K562 (cell line): ENCODE results near the gene NXF1. TPM values are rescaled to one million over a fixed set of nuclear protein-coding genes. Genes with fewer than 3 reads are reported as not detected.

Source experiments
- ATF6 ChIP-seq: sonication (generic); formaldehyde crosslinking; IDR thresholded peaks from 2 replicates; pipeline ENCODE4 v1.4.0; 2020; ENCODE audit warnings: mild to moderate bottlenecking, missing genetic modification reagents
- CAMTA2 ChIP-seq: fragments of 250-450 bp; sonication (Bioruptor Pico); conservative IDR thresholded peaks from 2 replicates; pipeline ENCODE4 v1.5.1; 2022
- CBX3 ChIP-seq, 2 experiments: IDR thresholded peaks; 1 replicate in 1 of 2; 2 replicates in 1 of 2; pipeline ENCODE4 v1.6.1; 2012; ENCODE audit warnings: inconsistent platforms in 2 of 2, low read length in 2 of 2, borderline replicate concordance in 1 of 2, control low read depth in 1 of 2
- EGR1 ChIP-seq: fragments of 450-650 bp; conservative IDR thresholded peaks from 2 replicates; pipeline ENCODE4 v1.6.1; 2017; ENCODE audit warnings: mild to moderate bottlenecking
- FOXK1 ChIP-seq: sonication (generic); formaldehyde crosslinking; IDR thresholded peaks from 2 replicates; pipeline ENCODE4 v1.8.0; 2022; ENCODE audit warnings: missing genetic modification reagents, mild to moderate bottlenecking, borderline replicate concordance
- FOXK2 ChIP-seq, 2 experiments: fragments of 450-650 bp; IDR thresholded peaks in 1 of 2; conservative IDR thresholded peaks in 1 of 2; 2 replicates each; pipeline ENCODE4 v1.6.1; 2016; ENCODE audit warnings: low read depth in 2 of 2, mild to moderate bottlenecking in 1 of 2
- GABPB1 ChIP-seq: sonication (generic); formaldehyde crosslinking; IDR thresholded peaks from 2 replicates; pipeline ENCODE4 v1.8.0; 2022; ENCODE audit warnings: mild to moderate bottlenecking, missing genetic modification reagents
- HMG20A ChIP-seq: fragments of 450-650 bp; formaldehyde crosslinking; conservative IDR thresholded peaks from 2 replicates; pipeline ENCODE4 v1.4.0; 2020; ENCODE audit warnings: mild to moderate bottlenecking, mixed read lengths
- IFI16 ChIP-seq: fragments of 250-450 bp; sonication (Bioruptor Pico); IDR thresholded peaks from 2 replicates; pipeline ENCODE4 v2.1.2; 2022; ENCODE audit warnings: mild to moderate bottlenecking, inconsistent platforms
- KDM5B ChIP-seq: fragments of 200-600 bp; sonication (generic); IDR thresholded peaks from 2 replicates; pipeline ENCODE4 v1.6.1; 2012; ENCODE audit warnings: low read depth, mild to moderate bottlenecking, moderate library complexity, low read length, control low read depth, inconsistent platforms; ENCODE audit not compliant: insufficient replicate concordance
- KLF1 ChIP-seq: fragments of 450-650 bp; IDR thresholded peaks from 2 replicates; pipeline ENCODE4 v1.6.1; 2016; ENCODE audit warnings: missing genetic modification characterization, missing compliant biosample characterization
- NEUROD1 ChIP-seq: fragments of 150-350 bp; IDR thresholded peaks from 2 replicates; pipeline ENCODE4 v1.6.1; 2014; ENCODE audit warnings: borderline replicate concordance, low read length, low read depth; ENCODE audit not compliant: partially characterized antibody
- NFATC3 ChIP-seq: fragments of 450-650 bp; IDR thresholded peaks from 2 replicates; pipeline ENCODE4 v1.6.1; 2017; ENCODE audit warnings: mild to moderate bottlenecking
- NR1H2 ChIP-seq: sonication (generic); formaldehyde crosslinking; IDR thresholded peaks from 2 replicates; pipeline ENCODE4 v1.4.0; 2020; ENCODE audit warnings: mild to moderate bottlenecking, missing genetic modification reagents
- PYGO2 ChIP-seq: fragments of 450-650 bp; IDR thresholded peaks from 2 replicates; pipeline ENCODE4 v1.6.1; 2016; ENCODE audit warnings: mild to moderate bottlenecking, missing genetic modification characterization, moderate library complexity, missing compliant biosample characterization
- RBFOX2 ChIP-seq: fragments of 200-400 bp; formaldehyde crosslinking; IDR thresholded peaks from 2 replicates; pipeline ENCODE4 v1.6.1; 2017; ENCODE audit warnings: low read depth, mild to moderate bottlenecking, low read length, moderate library complexity
- STAT5B ChIP-seq: fragments of 250-450 bp; sonication (Bioruptor Pico); IDR thresholded peaks from 2 replicates; pipeline ENCODE4 v1.8.0; 2021; ENCODE audit warnings: mild to moderate bottlenecking, inconsistent platforms
- XRCC3 ChIP-seq: fragments of 450-650 bp; IDR thresholded peaks from 2 replicates; pipeline ENCODE4 v1.6.1; 2017; ENCODE audit warnings: mild to moderate bottlenecking, moderate library complexity
- XRCC4 ChIP-seq: IDR thresholded peaks from one replicate; pipeline ENCODE4 v1.6.1; 2011; ENCODE audit not compliant: insufficient read depth, insufficient read length; ENCODE audit errors: extremely low read depth
- ZNF232 ChIP-seq: sonication (generic); formaldehyde crosslinking; IDR thresholded peaks from 2 replicates; pipeline ENCODE4 v1.8.0; 2022; ENCODE audit warnings: mild to moderate bottlenecking, missing genetic modification reagents
- ZNF639 ChIP-seq, 2 experiments: fragments of 200-800 bp in 1 of 2; sonication (Bioruptor generic) in 1 of 2; sonication (generic) in 1 of 2; formaldehyde crosslinking in 1 of 2; IDR thresholded peaks in 1 of 2; conservative IDR thresholded peaks in 1 of 2; 2 replicates each; pipeline versions ENCODE4 v1.5.0 to v1.6.1; 2016 to 2020; ENCODE audit warnings: missing compliant biosample characterization in 1 of 2, missing genetic modification characterization in 1 of 2, missing genetic modification reagents in 1 of 2
- ZNF740 ChIP-seq, 3 experiments: fragments of 200-800 bp in 1 of 3; sonication (Bioruptor generic) in 1 of 3; sonication (generic) in 1 of 3; formaldehyde crosslinking in 1 of 3; IDR thresholded peaks; 2 replicates each; pipeline versions ENCODE4 v1.6.1 to v1.8.0; 2016 to 2022; ENCODE audit warnings: mild to moderate bottlenecking in 2 of 3, missing compliant biosample characterization in 2 of 3, missing genetic modification characterization in 2 of 3, missing genetic modification reagents in 1 of 3
- polyA plus RNA-seq, 8 experiments: library from polyadenylated mRNA; depleted of rRNA in 4 of 8; stranded (reverse) in 5 of 8; unstranded in 3 of 8; fragments of >200 nt; fragmentation: Nextera tagmentation in 2 of 8; fragmentation: Illumina TruSeq in 1 of 8; extraction: Ambion mirVana in 2 of 8; extraction: Trizol in 1 of 8; gene quantifications; 2 replicates each; pipeline versions ENCODE4 v1.2.1 to v1.2.3, GENCODE V29; 2011 to 2014; ENCODE audit warnings: inconsistent platforms in 1 of 8, missing spikeins in 1 of 8
- total RNA-seq, 7 experiments: library from RNA; depleted of rRNA in 6 of 7; stranded (reverse); fragments of >200 nt in 6 of 7; fragmentation: Illumina TruSeq in 2 of 7; extraction: Trizol in 2 of 7; gene quantifications; 2 replicates each; pipeline versions ENCODE4 v1.2.1 to v1.2.3, GENCODE V29; 2011 to 2021; ENCODE audit warnings: low replicate concordance in 1 of 7

The NXF1 gene
- total and polyA plus RNA-seq, 9 of the 15 experiments (the other 6 are each of a cell fraction or from before 2014, with no cell fraction given) = 18.1 to 98.3 (median 35.8) TPM

- TF ChIP-seq CBX3 (IDR thresholded peaks at IDR 0.05; ENCODE audit: borderline replicate concordance in 1 of 2, low read length in 2 of 2) (0 out of 3 replicates have a peak, but pooled peaks of 1 of the 2 experiments have one; percentile 12), FOXK1 (0 out of 2 replicates have a peak, but pooled peaks have one; percentile 73), NFATC3 (no peak), KLF1 (tag) (no peak; the same call in none of the 2 replicates), NEUROD1 (peak; percentile 72), KDM5B (peak; percentile 97), ATF6 (CRISPR knock-in tag) (0 out of 2 replicates have a peak, but pooled peaks have one; percentile 53), FOXK2 (conservative IDR thresholded peaks at IDR 0.05 in 1 of 2, IDR thresholded peaks at IDR 0.05 in 1 of 2; ENCODE audit: low read depth in 2 of 2) (peak; percentile 76 to 83; a peak in 3 of 4 replicates), CAMTA2 (CRISPR knock-in tag) (peak; percentile 95), NR1H2 (CRISPR knock-in tag) (no peak), ZNF740 (CRISPR knock-in tag; IDR thresholded peaks at IDR 0.05) (no peak), ZNF740 (tag; IDR thresholded peaks at IDR 0.05) (no peak), EGR1 (peak; percentile 44; the same call in 1 of the 2 replicates), IFI16 (CRISPR knock-in tag) (no peak), GABPB1 (CRISPR knock-in tag) (peak; percentile 99), RBFOX2 (peak; percentile 97), XRCC4 (no peak), PYGO2 (tag) (no peak), STAT5B (CRISPR knock-in tag) (no peak), HMG20A (CRISPR knock-in tag) (no peak), ZNF639 (CRISPR knock-in tag; conservative IDR thresholded peaks at IDR 0.05 in 1 of 2, IDR thresholded peaks at IDR 0.05 in 1 of 2) (peak in 1 of 2 experiments; percentile 65; a peak in 1 of 4 replicates), ZNF232 (CRISPR knock-in tag) (peak; percentile 62; the same call in 1 of the 2 replicates), XRCC3 (no peak)
These were observed 18.1 kb downstream of the NXF1 start, which contains the start of gene TMEM179B (continued) for GRCh38 chr11:62787005-62787759.
